HG02970 (cell line): ENCODE measurements around the gene PARD3B.

ENCODE experiments used
- ATAC-seq: cut with Tn5 transposase; IDR thresholded peaks from one replicate; pipeline ENCODE4 v1.9.1; 2021; ENCODE audit warnings: mild to moderate bottlenecking, moderate library complexity, moderate number of reproducible peaks; ENCODE audit not compliant: unreplicated experiment, low FRiP score

The PARD3B gene

GRCh38 chr2:205590759-205591158 is 1045.5 kb downstream of the PARD3B start:
- ATAC-seq = no peak

GRCh38 chr2:205593891-205594290 is 1048.6 kb downstream of the PARD3B start:
- ATAC-seq = no peak

DNA sequence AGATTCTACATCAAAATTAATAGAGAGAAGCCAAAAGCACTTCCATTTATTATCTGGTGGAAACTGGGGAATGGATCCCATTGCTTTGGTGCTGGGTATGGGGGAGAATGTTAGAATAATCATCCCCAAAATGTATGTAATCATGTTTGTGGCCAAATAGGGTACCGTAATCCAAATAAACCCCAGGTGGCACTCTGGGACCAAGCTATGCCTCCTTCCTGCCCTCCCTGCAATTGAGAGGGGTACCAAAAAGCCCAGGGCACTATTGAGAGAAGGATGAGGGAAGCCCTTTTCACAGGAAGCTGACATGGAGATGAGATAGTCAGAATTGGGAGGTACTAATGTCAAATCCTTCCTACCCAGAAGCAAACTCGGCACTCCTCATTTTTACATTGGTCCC is 1051.3 kb downstream of the PARD3B start:
- no peak for ATAC-seq

DNA sequence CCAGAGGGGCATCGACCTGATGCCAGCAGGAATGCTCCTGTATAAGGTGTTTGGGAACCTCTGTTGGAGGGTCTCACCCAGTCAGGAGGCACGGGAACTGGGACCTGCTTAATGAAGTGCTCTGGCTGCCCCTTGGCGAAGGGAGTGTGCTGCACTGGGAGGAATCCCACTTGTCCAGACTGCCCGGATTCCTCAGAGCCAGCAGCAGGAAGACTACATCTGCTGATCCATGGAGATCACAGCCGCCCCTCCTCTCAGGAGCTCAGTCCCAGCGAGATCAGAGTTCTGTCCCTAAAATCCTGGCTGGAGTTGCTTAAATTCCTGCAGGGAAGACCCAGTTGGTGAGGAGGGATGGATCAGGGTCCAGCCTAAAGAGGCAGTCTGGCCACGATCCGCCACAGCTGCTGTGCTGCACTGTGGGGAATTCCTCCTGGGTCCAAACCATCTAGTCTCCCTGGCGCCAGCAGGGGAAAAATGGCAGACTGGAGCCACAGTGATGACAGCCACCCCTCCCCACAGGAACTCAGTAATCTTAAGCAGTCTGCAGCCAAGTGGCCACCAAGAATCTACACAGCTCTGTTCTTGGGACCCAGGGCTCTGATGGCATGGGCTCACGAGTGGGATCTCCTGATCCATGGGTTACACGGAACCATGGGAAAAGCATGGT is 1060.5 kb downstream of the PARD3B start:
- ATAC-seq = no peak

DNA sequence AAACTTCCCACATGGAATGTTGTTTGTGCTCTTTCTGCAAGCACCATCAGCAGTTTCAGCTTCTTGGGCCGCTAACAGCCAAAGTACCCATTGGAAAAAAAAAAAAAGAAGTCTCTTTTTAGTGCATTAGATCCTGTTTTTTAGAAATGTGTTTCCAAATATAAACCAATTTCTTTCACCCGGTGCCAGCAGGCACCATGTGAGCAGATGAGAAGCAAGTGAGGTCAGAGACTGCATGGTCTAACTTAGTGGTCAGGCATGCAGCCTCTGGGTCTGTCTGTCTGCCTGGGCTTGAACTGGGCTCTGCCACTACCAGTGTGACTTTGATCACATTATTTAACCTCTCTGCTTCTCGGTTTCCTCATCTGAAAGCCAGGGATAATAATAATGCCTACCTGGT is 1061.9 kb downstream of the PARD3B start:
- ATAC-seq = no peak

- no peak for ATAC-seq
Measured at GRCh38 chr2:205609113-205609512, 1063.8 kb downstream of the PARD3B start.

DNA sequence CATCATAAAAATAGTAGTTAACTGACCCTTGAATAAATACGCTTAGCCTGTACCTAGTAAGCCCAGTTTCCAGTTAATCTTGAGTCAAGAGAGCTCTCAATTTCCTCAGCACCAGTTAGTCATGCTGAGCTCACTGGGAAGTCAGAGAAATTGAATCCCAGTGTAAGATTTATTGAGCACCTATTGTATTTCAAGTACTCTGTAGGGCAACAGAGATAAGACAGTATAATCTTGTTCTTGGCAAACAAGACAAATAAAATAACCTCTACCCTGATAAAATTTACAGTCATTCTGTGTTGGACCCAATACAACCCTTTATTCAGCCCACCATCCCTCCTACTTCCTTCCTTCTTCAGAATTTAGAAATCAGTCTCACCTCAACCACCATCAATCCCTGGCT is 1065.2 kb downstream of the PARD3B start:
- ATAC-seq = no peak

- ATAC-seq = no peak
Measured at GRCh38 chr2:205612636-205613035, 1067.4 kb downstream of the PARD3B start.

DNA sequence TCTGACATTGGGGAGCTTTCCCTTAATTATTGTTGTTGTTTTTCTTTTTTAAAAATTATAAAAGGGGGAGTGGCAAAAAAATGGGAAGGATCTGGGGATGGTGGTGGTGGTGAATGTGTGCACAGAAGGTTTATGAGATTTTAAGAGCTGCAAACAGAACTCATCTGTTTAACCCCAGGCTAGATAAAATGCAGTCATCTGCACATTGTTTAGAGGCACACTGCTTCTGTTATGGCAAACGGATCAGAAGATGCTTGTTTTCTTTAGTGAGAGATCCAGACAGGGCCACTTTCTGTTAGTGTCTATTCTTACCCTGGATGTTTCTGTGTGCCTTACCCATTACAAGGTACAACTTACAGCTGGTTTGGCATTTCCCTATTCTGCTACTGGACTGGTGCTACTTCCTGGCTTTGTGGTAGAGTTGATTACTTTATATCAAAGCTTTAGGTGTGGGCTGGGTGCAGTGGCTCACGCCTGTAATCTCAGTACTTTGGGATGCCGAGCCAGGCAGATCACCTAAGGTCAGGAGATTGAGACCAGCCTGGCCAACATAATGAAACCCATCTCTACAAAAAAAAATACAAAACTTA is 1068.8 kb downstream of the PARD3B start:
- ATAC-seq = no peak

- ATAC-seq = no peak
Measured at GRCh38 chr2:205614965-205615364, 1069.7 kb downstream of the PARD3B start.

DNA sequence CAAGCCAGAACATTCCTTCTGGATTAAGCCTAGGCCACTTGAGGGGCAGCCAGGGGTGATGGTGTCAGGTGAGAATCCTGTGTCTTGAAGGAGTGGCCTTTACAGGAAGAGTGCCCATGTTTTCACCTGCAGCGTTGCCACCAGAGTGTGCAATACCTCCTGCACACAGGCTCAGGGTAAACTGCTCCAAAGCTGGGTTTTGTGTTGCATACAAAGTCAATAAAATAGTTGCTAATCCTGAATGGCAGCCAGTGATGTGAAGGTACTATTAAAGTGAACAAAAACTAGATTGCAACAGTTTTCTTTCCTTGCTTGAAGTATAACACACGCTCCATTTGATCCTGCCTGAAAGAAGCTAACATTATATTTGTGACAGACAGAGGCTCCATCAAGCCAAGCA is 1072.6 kb downstream of the PARD3B start:
- ATAC-seq = no peak

GRCh38 chr2:205619600-205619999 is 1074.3 kb downstream of the PARD3B start:
- ATAC-seq = no peak

- ATAC-seq = no peak
Measured at GRCh38 chr2:205627085-205627484, 1081.8 kb downstream of the PARD3B start.

- no peak for ATAC-seq
Measured at GRCh38 chr2:205628422-205628821, 1083.1 kb downstream of the PARD3B start.

DNA sequence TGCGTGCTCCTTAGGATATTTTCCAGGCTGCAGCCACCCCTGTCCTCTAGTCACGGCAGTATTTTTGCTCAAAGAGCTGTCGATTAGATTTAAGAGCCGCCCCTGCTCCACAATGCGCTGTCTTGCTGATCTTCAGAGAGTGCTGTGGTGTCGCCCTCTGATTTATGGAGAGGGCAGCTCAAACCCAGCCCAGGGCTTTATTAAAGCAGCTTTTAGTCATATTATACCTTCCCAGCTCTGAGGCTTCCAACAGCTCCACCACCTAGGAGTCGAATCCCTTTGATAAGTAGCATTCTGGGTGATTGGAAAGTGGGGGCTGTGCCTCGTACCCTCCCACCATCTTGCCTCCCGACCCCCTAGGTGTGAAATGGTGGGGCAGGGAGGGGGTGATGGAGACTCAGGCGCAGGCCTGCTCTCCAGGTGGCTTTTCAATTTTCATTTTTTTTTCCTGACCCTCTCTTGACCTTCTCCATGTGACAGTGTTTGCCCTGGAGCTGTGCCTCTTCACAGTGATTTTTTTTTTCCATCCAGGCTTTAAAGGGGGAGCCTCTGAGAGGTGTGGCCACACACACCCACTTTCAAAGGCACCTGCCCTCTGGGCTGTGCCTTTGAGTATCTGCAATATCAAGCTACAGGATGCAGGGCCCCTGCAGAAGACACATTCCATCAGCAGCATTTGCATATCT is 1084.0 kb downstream of the PARD3B start:
- ATAC-seq = no peak

DNA sequence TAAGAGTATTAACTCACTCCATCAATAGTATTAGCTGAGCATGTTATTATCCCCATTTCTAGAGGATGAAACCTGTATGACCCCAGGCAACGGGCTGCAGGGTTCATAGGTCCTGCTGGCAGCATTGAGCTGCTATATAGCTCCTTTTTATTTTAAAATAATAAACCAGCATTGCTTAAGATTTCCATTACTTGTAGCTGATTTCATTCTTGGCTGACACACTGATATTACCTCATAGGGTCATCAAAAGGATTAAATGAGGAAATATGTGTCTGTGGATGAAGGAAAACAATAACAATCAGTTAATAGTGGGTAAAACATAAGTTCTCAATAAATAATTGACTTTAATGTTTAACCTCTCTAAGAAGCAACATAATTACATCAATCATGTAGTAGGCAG is 1088.7 kb downstream of the PARD3B start:
- ATAC-seq = no peak

DNA sequence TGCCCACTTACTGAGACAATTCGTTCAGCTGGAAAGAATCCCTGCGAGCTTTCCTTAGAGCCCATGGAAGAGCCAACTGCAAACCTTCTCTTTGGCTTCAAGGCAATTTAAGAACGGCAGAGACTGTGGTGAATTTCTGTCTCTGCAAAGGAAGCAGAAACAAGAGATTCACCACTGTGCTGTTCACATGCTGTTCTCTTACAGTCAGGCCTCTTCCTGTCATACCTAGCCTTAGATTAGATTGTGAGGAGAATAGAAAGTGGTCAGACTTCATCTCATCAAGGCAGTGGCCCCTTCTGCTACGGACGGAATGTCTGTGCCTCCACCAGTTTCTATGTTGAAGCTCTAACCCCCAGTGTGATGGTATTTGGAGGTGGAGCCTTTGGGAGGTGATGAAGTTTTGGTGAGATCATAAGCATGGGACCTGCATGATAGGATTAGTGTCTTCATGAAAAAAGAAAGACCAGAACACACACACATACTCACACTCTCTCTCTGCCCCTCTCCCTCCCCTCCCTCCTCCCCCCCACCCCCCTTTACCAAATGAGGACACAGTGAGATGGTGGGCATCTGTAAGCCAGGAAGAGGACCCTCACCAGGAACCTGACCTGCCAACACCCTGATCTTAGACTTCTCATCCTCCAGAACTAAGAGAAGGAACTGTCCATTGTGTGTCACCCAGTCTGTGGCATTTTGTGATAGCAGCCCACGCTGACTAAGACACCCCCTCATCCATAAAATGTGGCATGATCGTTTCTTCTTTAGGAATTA is 1091.5 kb downstream of the PARD3B start:
- ATAC-seq = no peak

DNA sequence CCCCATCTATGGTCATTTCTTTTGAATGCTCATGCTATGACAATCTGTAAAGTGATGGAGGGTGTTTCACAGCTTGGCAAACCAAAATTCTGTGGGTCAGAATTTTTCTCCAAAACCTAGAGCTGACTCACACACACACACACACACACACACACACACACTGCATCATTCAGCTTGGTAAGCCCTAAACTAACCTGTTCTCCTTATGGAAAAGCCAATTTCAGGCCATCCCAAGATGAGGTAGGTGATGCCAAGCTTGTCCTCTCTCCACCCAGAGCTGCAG is 1092.0 kb downstream of the PARD3B start:
- no peak for ATAC-seq

GRCh38 chr2:205637779-205638503 is 1092.7 kb downstream of the PARD3B start:
- ATAC-seq = no peak

GRCh38 chr2:205640716-205641115 is 1095.4 kb downstream of the PARD3B start:
- ATAC-seq = no peak
